Measurements from ENCODE around the gene KRT78. TPM values are rescaled to one million over a fixed set of nuclear protein-coding genes. Genes with fewer than 3 reads are reported as not detected.

Gene KRT78
- total and polyA plus RNA-seq, 9 of the 15 experiments (the other 6 are each of a cell fraction or from before 2014, with no cell fraction given) = not detected

- Histone ChIP-seq H3K4me1 (replicated peaks in 1 of 2; ENCODE audit: control insufficient read depth in 2 of 2, insufficient read depth in 2 of 2, low read length in 2 of 2) (peaks cover 7 to 11% of the 10 kb centered on the region in 2 experiments; a peak in 3 of 5 replicates), H4K20me1 (replicated peaks; ENCODE audit: control insufficient read depth, insufficient read depth, low read length) (peaks cover 8% of the 10 kb centered on the region; the same call in 1 of the 2 replicates), H3K36me3 (ENCODE audit: control insufficient read depth, insufficient read depth, low read length) (no peaks in the 10 kb centered on the region), H3K9me3 (replicated peaks; ENCODE audit: control insufficient read depth, insufficient read depth, low read depth, low read length) (no peaks in the 10 kb centered on the region), H3K9ac (ENCODE audit: insufficient read depth in 1 of 2, low read depth in 2 of 2, low read length in 2 of 2) (no peak overlapping the region), H3K79me2 (ENCODE audit: control insufficient read depth, insufficient read depth, low read length) (no peaks in the 10 kb centered on the region), H2AFZ (ENCODE audit: low read depth, low read length) (no peak overlapping the region), H3K4me2 (ENCODE audit: insufficient read depth, low read length) (no peak overlapping the region), H3K27ac (ENCODE audit: extremely low read depth, low read depth, low read length) (no peak overlapping the region), H3K27me3 (ENCODE audit: control insufficient read depth in 2 of 2, insufficient read depth in 2 of 2, low read length in 2 of 2) (peaks cover 26 to 50% of the 10 kb centered on the region in 2 experiments), H3K4me3 (no peak overlapping the region), H3K9me1 (ENCODE audit: control insufficient read depth, insufficient read depth, low read length) (no peaks in the 10 kb centered on the region)
- no peak for FAIRE-seq
- WGBS (ENCODE audit: insufficient coverage, low coverage, missing lambda C conversion rate) = 5% methylated on average over 7 of the region's 7 CpGs
- DNase-seq (ENCODE audit: extremely low read depth in 1 of 4, low spot score in 3 of 4) = no peak
- in situ Hi-C loops (cut with MboI) = no loop called here
- BruUV-seq (replicated peaks) = no TSS peak
- ATAC-seq = no peak
- CTCF ChIA-PET (ENCODE audit: low intra/inter-chr PET ratio) = no interaction called here
- POLR2A ChIA-PET = interaction anchor here (1.4 kb wide), 1 partner anchor 20 kb away, joined by 4 read pairs; no protein-coding TSS in a partner anchor
- intact Hi-C loops (cut with micrococcal nuclease) = no loop called here
- TF ChIP-seq FOXP4 (CRISPR knock-in tag; IDR thresholded peaks at IDR 0.05; ENCODE audit: borderline replicate concordance) = no peak
- no peak for TF ChIP-seq ZNF76 (CRISPR knock-in tag; IDR thresholded peaks at IDR 0.05; ENCODE audit: borderline replicate concordance)
- no peak for TF ChIP-seq SP2 (IDR thresholded peaks at IDR 0.05; ENCODE audit: extremely low read depth, low read depth, low read length, poor library complexity, severe bottlenecking)
- no peak for TF ChIP-seq ELK1 (CRISPR knock-in tag; IDR thresholded peaks at IDR 0.05)
- no peak for TF ChIP-seq ZBTB5 (IDR thresholded peaks at IDR 0.05)
- no peak for TF ChIP-seq PHF21A (IDR thresholded peaks at IDR 0.05; ENCODE audit: borderline replicate concordance, low read depth)
- TF ChIP-seq CCAR2 (IDR thresholded peaks at IDR 0.05; ENCODE audit: low read depth, low read length) = no peak
- no peak for TF ChIP-seq ZNF184 (CRISPR knock-in tag; IDR thresholded peaks at IDR 0.05)
- no peak for TF ChIP-seq MBD1 (CRISPR knock-in tag; IDR thresholded peaks at IDR 0.05)
- TF ChIP-seq RBM15 (IDR thresholded peaks at IDR 0.05; ENCODE audit: insufficient read depth, low read length) = no peak
- no peak for TF ChIP-seq ZNF212 (CRISPR knock-in tag; IDR thresholded peaks at IDR 0.05)
- no peak for TF ChIP-seq GMEB1 (CRISPR knock-in tag; IDR thresholded peaks at IDR 0.05)
- no peak for TF ChIP-seq POU5F1 (IDR thresholded peaks at IDR 0.05; ENCODE audit: borderline replicate concordance, low read depth, low read length, partially characterized antibody)
- TF ChIP-seq STAG1 (CRISPR knock-in tag; IDR thresholded peaks at IDR 0.05; ENCODE audit: borderline replicate concordance) = no peak
These were observed 17.5 kb downstream of the KRT78 start for GRCh38 chr12:52831251-52831650.

Measured in K562 (cell line).